T-helper 1 cell (primary cell): Measurements from ENCODE around the gene ITIH6.
"Not testable (repeated sequence)": the region's sequence is repeated elsewhere in the genome, so short reads cannot be mapped to it uniquely, and the experiment has no call there.

ENCODE experiments used
- DNase-seq, 5 donors: peaks; one replicate each; pipeline ENCODE4 v3.0.0-alpha.2; 2012 to 2020

ITIH6 gene

DNA sequence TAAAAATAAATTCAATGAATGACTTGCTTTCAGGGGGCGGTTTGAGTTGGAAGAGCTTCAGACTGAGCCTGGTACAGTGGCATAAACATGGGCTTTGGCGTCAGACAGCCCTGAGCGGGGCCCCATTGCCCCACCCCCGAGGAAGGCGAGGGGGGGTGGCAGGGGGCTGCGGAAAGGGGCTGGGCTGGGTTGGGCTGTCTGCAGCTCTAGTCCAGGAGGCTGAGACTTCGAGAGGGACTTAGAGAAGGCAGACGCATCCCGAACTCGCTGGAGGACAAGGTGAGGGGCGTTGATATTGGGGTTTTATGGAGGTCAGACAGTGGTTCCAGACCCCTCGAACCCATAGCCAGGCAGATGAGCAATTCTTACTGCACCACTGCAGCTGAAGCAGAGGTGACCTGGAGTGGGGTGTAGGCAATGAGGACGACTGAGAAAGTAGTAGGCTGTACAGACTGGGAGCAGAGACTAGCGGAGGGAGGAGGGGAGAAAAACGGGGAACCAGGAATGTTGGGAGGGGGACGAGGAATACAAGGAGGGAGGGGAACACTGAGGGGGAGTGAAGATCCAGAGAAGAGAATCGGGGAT lies 9.6 kb upstream of the ITIH6 start, which contains the start of gene MAGED2:
TSS of gene MAGED2 (plus strand) at position 222 of the 585 bp plus-strand sequence. CDS start 1,587 bp downstream, outside the sequence.
- DNase-seq, result peak; percentile 28 to 59 (median 32)

DNA sequence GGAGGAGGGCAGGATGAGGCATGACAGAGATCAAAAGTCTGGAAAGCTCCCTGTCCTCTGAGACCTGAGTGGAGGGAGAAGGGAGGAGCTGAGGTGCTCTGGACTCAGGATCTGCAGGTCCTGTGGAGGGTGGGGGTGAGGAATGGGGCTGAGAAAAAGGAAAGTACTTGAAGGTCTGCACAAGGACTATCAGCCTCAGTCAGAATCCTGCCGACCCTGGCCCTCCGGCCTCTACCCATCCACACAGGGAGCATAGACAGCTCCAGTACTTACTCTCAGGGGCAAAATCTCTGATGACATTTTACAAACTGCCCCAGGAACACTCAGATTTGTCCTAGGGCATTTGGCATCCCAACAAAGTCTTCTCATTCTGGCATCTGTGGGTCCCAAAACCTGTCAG lies 991 bp upstream of the ITIH6 start:
- DNase-seq, result no peak

DNA sequence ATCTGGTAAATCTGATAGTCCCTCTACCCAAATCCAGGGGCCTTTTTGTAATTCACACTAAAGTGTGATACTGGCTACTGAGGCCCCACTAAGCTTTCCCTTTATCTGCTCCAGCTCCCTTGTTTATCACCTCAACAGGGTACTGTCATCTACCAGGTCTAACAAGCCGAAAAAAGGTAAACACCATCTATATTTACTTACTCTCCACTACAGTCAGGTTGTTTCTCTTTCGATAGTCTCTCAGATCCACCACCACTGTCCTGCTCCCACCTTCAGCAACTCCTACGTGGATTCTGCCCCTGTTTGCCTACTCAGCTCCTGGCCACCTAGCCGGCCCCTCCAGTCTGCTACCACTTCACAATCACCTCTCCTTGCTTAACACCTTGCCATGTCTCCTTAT lies 3.3 kb downstream of the ITIH6 start:
- DNase-seq, result no peak

DNA sequence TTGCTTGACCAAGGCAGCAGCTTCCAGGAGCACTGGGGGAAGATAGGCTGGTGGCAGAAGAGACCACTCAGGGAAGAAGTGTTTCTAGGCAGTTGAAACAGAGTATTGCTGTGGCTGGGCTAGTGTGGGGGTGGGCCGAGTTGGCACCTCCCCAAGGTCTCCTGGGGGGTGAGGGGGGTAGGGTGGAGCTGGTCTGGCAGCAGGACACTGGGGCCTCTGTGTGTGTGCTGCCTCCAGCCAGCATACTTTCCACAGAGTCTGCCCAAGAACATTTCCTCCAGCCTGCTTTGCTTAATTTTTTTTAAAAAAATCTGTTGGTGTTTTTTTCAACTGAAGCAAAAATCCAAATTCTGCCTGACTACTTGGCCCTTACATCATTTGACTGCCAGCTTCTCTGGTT lies 4.0 kb downstream of the ITIH6 start:
- DNase-seq, result no peak

DNA sequence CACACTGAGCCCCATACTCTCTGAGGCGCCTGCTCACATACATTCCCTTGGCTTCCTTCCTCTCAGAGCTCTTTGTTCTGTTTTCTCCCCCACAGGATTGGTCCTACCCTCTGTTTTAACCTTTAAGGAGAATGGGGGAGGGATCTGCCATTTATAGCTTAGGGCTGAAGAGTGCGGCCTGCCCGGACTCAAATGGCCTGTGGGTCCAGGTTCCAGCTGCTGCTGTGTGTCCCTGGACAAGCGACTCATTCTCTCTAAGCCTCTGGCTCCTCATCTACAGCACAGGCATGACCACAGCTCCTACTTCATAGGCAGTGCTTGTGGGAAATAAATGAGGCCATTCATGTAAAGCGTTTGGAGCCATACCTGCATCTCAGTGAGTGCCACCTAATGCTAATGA lies 8.7 kb downstream of the ITIH6 start:
- DNase-seq, result not testable (repeated sequence)

DNA sequence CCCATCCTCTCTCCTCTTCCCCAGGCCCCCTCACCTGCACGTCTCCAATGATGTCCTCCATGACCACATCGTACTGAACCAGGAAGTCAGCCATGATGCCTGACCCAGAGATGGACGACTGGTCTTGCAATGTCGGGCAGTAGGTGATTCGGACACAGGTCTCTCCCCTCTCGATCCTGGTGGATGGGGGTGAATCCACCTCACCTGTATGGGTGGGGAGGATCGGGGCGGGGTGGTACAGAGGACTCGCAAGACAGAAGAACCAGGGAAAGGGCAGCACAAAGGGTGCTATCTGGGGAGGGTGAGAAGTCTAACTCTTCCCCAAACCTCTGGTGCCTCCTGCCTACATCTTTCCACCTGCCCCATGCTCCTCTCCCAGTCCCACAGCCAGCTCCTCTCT lies 9.6 kb downstream of the ITIH6 start:
- no peak for DNase-seq

DNA sequence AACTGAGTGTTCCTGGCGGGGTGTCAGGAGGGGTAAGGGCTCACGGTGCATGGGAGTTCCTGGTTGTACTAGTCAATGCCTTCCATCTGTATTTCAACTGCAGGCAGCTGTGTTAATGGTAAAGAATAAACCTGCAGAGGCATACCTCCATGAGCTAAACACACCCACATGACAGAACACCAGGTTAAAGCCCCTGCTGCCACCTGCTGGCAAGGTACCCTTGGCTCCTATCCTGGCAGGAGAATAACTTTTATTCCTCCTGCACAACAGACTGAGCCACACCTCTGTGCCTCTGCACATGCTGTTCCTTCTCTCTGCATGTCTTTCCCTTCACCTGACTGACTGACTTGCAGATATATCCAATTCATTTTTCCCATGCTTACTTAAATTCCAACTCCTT lies 11.1 kb downstream of the ITIH6 start:
- DNase-seq, result peak in 2 of 5 donors; percentile 13 to 14

DNA sequence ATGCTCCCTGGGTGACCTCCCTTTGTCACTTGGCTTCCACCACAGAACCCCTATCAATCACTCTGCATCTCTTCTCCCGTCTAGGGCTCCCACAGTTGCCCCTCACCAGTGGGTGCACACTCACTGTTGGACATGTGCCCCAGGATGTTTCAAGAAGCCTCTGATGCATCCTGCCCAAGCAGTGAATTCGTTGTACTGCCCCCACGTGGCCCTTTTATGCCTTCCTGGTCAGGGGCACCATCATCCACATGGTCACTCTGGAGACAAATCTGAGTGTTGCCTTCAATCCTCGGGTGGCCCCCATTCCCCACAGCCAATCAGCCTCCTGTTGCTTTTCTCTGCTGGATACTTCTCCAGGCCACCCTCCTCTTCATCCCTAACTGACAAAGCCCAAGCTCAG lies 12.2 kb downstream of the ITIH6 start:
- peak in 1 of 5 donors; percentile 3 for DNase-seq

DNA sequence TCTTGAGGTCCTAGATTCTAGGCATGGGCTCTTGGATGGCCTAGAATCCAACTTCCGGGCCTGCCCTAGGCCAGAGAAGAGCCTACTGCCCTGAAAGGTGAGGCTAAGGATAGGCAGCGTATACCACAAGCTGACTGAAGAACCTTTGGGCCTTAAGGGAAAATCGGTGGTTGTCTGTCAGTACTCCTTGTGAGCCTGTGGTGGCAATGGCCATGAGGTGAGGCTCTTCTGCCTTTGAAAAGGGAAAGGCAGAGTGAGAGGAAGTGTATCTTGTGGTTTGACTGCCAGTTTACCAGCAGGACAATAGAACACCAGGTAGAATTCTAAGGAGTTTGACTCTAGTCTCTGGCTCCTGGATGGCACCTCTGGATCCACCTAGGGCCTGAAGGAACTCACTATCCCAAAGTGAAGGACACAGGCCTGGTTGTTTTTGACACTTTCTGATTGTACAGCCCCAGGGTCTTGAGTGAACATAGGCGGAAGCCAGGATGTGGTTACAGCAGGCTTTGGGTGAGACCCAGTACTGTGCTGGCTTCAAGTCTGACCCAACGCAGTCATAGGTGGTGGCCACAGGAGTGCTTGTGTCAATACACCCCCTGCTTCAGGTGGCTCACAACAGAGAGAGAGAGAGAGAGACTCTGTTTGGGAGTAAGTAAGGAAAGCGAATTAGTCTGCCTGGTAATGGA lies 20.9 kb downstream of the ITIH6 start:
- no peak for DNase-seq

DNA sequence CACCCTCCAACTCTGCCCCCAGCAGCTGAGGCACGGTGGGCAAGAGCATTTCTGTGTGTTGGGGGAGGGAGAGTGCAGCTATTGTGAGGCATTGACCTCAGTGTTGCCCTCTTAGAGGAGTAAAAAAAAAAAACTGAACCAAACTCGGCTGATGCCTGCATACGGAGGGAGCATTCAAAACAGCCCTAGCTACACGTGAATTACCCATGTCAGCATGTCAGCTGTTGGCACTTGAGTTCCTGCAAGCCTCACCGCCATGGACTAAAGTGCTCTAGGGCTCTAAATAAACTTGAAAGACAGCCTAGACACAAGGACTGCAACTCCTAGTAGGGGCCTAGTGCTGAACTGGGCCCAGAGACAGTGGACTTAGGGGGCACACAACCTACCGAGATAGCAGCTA lies 22.0 kb downstream of the ITIH6 start:
- DNase-seq, result no peak

DNA sequence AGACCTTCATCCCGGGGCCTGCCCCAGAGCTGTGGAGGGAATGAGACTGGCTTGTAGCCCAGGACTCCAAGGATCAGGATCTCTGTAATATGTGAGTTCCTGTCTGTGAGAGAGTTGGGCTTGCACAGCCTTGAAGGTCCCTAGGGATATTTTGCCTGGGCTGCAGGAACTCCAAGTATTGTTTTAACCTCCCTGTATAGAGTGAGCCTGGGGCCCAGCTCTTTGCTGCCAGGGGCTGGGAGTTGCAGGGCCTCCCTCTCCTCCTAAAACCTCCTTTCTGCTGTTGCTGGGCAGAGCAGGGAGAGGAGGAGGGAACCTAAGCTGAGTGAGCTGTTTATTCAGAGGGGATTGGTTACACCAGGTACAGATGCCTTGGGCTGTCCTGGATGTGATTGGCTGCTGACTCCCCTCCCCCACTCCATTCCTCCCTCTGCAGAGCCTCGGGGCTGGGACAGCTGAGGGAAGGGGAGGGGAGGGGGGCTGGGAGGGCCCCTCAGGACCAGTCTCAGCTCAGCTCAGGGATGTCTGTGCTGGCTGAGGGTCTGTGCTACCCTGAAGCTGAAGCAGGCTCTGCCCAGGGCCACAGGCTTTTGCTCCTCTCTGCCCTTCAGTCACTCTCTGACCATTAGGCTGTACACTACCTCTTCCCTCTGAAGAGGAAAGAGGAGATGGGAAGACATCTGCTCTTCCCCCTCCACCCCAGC lies 23.5 kb downstream of the ITIH6 start:
- DNase-seq, result not testable (repeated sequence)

DNA sequence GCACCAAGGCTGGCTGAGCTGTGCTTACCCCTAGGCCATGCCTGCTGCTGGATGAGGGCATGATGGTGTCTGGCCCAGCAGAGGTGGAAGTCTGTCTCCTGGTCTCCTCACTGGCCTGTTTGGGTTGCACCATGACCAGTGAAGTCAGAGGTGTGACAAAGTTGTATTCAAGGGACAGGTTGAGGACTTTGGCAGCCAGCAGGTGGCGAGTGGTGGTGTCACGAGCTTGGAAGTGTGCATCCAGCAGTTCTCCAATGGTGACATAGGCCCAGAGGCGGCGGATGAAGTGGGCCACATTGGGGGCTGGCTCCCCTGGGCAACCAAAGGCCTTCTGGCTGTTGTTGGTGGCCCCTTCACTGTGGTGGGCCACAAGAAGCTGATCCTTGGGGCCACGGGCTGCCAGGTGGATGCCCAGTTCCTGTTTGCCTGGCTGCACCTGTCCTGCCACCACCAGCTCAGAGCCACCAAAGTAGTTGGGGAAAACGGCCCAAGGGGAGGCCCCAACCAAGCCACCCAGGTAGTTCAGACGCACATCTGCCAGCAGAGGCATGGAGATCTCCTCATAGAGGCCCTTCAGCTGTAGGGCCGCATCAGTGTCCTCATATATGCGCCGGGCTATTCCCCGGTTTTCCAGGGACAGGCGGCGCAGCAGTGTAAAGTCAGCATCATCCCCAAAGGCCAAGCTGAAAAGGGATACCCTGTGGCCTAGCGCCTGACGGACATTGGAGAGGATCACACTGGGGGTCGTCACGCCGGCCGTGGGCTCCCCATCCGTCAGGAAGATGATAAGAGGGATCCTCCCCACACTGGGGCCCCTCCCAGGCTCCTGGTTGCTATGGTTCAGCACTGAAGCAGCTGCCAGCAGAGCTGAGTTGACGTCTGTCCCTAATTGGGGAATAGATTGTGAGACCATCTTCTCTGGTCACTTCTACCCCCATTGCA lies 39.7 kb downstream of the ITIH6 start:
- no peak for DNase-seq

DNA sequence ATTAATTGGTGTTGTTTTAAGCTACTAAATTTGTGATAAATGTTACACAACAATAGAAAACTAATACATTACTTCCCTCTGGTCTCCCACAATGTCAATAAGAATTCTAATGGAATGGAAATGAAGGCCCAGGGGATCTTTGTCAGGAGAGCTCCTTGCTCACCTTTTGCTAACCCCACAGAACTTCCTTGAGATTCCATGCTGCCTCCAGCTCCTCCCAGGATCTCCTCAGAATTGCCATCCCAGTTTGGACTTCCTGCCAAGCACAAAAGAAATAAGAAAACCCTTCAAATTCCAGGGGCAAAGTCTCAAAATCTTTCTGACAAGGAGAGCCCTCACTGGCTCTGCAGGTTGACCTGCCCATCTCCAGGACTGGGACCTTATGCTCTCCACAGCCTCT lies 43.2 kb downstream of the ITIH6 start:
- no peak for DNase-seq

DNA sequence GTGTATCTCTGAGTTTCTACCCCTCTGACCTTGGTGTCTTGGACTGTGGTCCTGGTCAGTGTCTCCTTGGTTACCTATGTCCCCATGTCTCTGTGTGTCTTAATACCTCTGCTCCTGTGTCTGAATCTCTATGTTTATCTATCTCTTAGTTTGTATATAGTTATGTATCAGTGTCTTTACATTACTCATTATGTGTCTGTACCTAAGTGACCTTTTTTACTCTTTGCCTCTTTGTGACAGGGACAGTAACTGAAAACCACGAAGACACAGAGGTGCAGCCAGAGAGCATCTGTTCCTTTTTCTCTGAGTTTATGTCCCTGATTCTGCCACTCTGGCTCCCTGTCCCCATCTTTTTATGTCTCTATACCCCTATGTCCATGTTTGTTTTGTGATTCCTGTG lies 49.4 kb downstream of the ITIH6 start:
- no peak for DNase-seq

DNA sequence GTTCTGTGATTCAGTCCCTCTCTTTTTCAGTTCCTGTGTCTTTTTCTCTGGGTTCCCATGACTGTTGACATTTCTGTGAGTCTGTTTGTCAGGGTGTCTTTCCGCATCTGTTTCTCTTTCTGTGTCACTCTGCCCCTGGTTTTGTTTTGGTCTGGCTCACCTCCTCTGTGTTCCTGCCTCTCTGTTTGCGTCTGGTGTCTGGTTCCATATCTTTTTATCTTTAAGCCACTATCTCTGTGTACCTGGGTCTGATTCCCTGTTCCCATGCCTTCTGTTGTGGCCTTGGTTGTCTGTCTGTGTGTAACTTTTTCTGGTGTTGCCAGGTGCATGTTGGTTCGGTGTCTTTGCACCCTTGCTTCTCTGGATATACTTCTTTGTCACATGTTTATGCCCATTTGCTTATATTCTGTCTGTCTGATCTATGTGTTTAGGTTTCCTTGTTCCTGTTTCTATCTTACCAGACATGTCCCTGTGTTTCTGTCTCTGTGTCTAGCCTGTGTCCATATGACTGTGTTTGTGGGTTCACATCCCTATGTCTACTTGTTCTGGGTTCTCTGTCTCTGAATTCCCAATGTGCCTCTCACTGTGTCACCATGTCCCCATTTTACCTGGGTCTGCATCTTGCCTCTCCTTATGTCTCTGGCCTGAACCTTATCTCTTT lies 50.2 kb downstream of the ITIH6 start:
- DNase-seq, result no peak

DNA sequence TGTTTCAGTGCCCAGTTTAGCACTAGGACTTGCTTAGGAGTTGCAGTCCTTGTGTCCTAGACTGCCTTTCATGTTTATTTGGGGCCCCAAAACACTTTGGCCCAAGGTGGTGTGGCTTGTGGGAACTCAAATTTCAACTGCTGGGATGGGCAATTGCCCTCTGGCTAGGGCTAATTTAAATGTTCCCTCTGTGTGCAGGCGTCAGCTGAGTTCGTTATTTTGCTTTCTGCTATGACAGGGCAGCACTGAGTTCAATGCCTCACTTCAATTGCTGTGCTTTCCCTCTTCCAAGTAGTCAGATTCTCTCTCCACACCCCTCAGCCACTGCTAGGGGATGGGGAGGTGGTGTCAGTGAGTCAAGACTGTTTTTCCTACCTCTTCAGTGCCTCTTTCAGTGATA lies 51.1 kb downstream of the ITIH6 start:
- DNase-seq, result no peak

DNA sequence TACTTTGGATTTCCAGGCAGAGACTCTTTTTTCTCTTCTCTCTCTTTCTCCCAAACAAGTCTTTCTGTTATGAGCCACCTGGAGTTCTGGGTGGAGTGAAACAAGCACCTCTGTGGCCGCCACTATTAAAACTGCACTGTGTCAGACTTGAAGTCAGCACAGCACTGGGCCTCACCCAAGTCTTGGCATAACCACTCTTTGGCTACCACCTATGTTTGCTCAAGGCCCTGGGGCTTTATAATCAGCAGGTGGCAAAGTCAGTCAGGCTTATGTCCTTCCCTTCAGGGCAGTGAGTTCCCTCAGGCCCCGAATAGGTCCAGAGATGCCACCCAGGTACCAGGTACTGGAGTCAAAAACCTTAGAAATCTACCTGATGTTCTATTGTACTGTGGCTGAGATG lies 52.4 kb downstream of the ITIH6 start:
- no peak for DNase-seq

DNA sequence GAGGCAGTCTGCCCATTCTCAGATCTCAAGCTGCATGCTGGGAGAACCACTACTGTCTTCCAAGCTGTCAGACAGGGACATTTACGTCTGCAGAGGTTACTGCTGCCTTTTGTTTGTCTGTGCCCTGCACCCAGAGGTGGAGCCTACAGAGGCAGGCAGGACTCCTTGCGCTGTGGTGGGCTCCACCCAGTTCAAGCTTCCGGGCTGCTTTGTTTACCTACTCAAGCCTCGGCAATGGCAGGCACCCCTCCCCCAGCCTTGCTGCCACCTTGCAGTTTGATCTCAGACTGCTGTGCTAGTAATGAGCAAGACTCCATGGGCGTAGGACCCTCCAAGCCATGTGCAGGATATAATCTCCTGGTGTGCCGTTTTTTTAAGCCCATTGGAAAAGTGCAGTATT lies 59.5 kb downstream of the ITIH6 start:
- DNase-seq, result not testable (repeated sequence)

DNA sequence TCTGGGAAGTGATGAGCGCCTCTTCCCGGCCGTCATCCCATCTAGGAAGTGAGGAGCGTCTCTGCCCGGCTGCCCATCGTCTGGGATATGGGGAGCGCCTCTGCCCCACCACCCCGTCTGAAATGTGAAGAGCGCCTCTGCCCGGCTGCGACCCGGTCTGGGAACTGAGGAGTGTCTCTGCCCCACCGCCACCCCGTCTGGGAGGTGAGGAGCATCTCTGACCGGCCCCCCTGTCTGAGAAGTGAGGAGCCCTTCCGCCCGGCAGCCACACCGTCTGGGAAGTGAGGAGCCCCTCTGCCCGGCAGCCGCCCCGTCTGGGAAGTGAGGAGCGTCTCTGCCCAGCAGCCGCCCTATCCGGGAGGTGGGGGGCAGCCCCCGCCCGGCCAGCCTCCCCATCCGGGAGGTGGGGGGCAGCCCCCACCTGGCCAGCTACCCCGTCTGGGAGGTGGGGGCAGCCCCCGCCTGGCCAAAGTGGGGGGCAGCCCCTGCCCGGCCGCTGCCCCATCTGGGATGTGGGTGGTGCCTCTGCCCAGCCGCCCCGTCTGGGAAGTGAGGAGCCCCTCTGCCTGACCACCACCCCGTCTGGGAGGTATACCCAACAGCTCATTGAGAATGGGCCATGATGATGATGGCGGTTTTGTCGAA lies 61.6 kb downstream of the ITIH6 start:
- not testable (repeated sequence) for DNase-seq

DNA sequence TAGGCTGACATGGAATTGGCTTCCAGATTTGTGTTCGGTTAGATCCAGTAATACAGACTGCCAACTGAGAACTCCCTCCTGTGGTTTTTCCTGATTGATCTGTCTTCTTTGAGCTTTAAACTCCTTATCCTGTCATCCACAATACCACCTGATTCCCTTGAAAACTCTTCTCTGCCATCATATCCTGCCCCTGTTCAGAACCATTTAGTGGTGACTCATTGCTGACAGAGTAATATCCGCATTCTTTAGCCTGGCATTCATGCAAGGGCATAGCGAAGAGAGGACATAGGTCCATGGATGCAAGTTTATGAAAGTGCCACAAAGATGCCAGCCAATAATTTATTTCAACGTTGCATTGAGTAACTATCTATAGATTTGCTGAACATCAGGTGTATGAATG lies 76.6 kb downstream of the ITIH6 start:
- no peak for DNase-seq

DNA sequence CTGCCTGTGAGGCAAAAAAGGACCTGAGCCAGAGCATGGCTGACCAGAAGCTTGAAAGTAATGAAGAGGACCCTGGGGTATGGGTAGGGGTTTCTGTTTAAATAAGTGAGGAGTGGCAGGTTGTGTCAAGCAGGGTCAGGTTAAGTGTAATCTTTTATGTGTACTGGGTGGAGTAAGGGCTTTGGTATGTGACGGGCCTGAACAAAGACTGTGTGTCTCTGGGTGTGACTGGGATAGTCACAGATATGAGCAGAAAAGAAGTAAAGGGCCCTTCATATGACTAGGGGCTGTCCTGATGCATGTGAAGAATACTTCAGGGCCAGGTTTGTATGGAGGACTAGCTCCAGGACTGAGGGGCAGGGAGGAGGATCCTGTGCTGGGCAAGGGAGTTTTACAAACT lies 82.4 kb downstream of the ITIH6 start:
- no peak for DNase-seq

DNA sequence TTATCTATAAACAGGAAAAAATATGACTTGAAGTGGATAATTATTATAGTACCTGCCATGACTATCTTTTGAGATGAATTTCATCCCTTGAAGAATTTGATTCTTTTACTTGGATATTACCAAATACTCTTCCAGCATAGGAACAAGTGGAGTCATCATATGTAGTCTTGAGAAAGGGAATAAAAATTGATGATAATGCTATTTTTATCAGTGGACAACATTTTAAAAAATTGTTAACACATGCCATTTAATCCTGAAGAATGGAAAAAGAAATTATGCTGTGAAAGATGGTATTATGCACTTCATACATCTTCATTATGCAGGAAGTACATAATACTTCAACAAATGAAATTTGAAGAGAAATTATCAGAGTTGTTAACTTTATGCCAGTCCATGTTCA lies 83.6 kb downstream of the ITIH6 start:
- no peak for DNase-seq
